Dendritic cell treated with granulocyte-macrophage colony-stimulating factor and Interleukin-4, amounts not matched to agents 40 ng/mL and 50 ng/mL, for 4 days (primary cell): ENCODE measurements around the gene IL15RA.
"Not testable (repeated sequence)": the region's sequence is repeated elsewhere in the genome, so short reads cannot be mapped to it uniquely, and the experiment has no call there.

ENCODE experiments used
- H3K27ac Mint-ChIP-seq: one replicate; pipeline ENCODE4 v1.8.0; 2022; ENCODE audit warnings: mild to moderate bottlenecking, mixed read lengths
- H3K27me3 Mint-ChIP-seq: one replicate; pipeline ENCODE4 v1.8.0; 2022; ENCODE audit warnings: mild to moderate bottlenecking, mixed read lengths
- H3K36me3 Mint-ChIP-seq: one replicate; pipeline ENCODE4 v1.8.0; 2022; ENCODE audit warnings: low read depth, mixed read lengths
- H3K4me1 Mint-ChIP-seq: one replicate; pipeline ENCODE4 v1.8.0; 2022; ENCODE audit warnings: low read depth, mixed read lengths
- H3K4me3 Mint-ChIP-seq: one replicate; pipeline ENCODE4 v1.8.0; 2022; ENCODE audit warnings: mild to moderate bottlenecking, moderate library complexity, mixed read lengths
- H3K9me3 Mint-ChIP-seq: one replicate; pipeline ENCODE4 v1.8.0; 2022; ENCODE audit warnings: mixed read lengths
- intact Hi-C: fragments of 100-400 bp; cut with micrococcal nuclease; formaldehyde crosslinking; loops from one replicate; pipeline ENCODE4 v1.15.0; 2022

Gene IL15RA

DNA sequence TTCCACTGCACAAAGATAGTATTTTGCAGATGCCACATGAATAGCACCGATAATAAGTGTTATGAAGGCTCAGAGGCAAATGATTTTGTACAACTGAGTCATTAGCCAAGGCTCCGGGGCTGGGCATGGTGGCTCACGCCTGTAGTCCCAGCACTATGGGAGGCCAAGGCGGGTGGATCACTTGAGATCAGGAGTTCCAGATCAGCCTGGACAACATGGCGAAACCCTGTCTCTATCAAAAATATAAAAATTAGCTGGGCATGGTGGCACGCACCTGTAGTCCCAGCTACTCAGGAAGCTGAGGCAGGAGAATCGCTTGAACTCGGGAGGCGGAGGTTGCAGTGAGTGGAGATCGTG, 30.9 kb downstream of the IL15RA start:
- not testable (repeated sequence) for H3K4me3 Mint-ChIP-seq, H3K9me3 Mint-ChIP-seq, H3K36me3 Mint-ChIP-seq, H3K27me3 Mint-ChIP-seq
- intact Hi-C loops = loop anchor here (5.0 kb wide), 1 partner anchor 141 kb away; the partner anchor contains the start of gene RBM17
- peak overlapping the region; percentile 65 for H3K27ac Mint-ChIP-seq
- H3K4me1 Mint-ChIP-seq = peaks cover 74% of the 10 kb centered on the region

DNA sequence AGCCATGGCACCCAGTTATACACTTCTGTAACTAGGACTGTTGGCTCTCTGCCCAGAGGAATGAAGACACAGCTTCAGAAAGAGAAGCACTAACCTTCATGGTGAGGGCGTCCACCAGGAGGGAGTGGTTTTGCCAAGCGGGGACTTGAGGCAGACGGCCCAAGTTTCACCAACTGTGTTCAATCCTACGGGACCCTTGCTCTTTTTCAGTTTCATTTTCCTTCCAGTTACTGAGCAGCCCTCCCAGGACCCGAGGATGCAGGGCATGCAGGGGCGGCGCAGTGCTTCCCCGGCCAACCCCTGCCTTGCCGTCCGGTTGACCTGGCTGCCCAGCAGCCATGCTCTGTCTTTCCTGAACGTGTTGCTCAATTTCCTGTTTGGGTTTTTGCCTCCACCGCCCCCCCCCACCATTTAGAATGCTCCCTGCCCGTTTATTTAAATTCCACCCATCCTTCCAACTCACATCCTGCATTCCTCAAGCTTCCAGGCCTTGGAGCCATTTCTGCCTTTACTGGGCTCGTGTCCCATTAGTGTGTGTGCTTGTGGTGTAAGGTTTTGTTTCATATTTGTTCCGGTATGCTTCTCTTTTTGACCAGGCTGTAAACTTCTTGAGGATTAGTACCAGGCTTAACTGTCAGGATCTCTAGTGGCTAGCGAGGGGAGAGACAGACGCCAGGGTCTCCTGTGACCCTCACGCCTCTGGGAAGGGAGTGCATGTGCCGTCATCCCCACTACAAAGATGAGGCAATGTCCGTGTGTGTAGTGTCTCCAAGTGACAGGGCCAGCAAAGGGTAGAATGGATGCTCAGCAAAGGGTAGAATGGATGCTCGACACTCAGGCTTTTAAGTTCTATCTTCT, 31.6 kb downstream of the IL15RA start:
- peaks cover 74% of the 10 kb centered on the region for H3K4me1 Mint-ChIP-seq
- peak overlapping the region; percentile 65 for H3K27ac Mint-ChIP-seq
- H3K4me3 Mint-ChIP-seq = peak overlapping the region; percentile 64
- H3K9me3 Mint-ChIP-seq = no peaks in the 10 kb centered on the region
- intact Hi-C loops = loop anchor here (5.0 kb wide), 1 partner anchor 142 kb away; the partner anchor contains the start of gene RBM17
- H3K36me3 Mint-ChIP-seq = no peaks in the 10 kb centered on the region
- H3K27me3 Mint-ChIP-seq = no peaks in the 10 kb centered on the region

DNA sequence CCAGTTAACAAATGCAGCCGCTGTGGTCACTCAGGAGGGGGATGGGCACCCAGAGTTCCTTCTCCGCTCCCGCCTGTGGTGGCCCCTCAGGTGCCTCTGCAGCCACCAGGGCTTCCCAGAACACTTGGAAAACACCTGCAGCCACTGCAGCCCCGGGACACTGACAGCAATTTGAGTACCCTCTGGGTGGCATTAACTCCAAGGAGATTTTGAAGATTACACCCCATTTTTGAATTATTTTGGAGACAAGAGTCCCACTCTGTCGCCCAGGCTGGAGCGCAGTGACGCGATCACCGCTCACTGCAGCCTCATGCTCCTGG, 32.2 kb downstream of the IL15RA start:
- intact Hi-C loops = loop anchor here (5.0 kb wide), 1 partner anchor 142 kb away; the partner anchor contains the start of gene RBM17
- Mint-ChIP-seq H3K27ac (peak overlapping the region; percentile 65), H3K4me3 (peak overlapping the region; percentile 64), H3K4me1 (peaks cover 73% of the 10 kb centered on the region), H3K9me3 (no peaks in the 10 kb centered on the region), H3K27me3 (no peaks in the 10 kb centered on the region), H3K36me3 (no peaks in the 10 kb centered on the region)

DNA sequence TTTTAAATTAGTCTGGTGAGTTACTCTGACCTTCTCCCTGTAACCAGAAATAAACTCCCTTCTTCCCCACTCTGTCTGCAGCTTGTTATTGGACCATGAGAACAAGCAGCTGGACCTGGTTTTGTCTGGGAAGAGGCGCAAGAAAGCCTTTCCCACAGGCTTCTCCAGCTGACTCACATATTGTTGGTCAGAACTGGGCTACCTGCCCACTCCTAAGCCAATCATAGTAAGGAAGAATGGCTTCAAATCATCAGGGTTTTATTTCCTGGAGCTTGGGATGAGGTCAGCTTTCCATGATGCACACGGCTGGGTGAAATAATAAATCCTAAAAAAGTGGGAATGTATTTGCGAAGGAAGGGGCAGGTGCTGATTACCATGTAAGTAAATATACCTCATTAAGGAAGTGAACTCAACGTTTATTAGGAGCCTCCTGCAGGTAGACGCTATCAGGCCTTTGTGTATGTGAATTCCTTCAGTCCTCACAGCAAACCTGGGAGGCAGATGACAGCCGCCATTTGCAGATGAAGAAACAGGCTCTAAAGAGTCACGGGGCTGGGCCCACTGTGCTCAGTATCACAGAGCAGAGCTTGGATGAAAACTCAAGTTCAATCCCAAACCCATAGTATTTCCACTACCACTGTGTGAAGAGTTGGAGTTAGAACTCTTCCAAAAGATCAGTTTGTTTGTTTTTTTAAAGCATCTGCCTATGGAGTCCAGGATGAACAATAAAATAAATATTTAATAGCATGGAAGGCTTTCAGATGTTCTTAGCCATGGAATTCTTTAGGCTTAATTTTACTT, 32.8 kb downstream of the IL15RA start:
- H3K4me3 Mint-ChIP-seq = no peak overlapping the region
- no peak overlapping the region for H3K27ac Mint-ChIP-seq
- no peaks in the 10 kb centered on the region for H3K36me3 Mint-ChIP-seq
- intact Hi-C loops = loop anchor here (5.0 kb wide), 1 partner anchor 143 kb away; the partner anchor contains the start of gene RBM17
- no peaks in the 10 kb centered on the region for H3K9me3 Mint-ChIP-seq
- no peaks in the 10 kb centered on the region for H3K27me3 Mint-ChIP-seq
- H3K4me1 Mint-ChIP-seq = peaks cover 71% of the 10 kb centered on the region

DNA sequence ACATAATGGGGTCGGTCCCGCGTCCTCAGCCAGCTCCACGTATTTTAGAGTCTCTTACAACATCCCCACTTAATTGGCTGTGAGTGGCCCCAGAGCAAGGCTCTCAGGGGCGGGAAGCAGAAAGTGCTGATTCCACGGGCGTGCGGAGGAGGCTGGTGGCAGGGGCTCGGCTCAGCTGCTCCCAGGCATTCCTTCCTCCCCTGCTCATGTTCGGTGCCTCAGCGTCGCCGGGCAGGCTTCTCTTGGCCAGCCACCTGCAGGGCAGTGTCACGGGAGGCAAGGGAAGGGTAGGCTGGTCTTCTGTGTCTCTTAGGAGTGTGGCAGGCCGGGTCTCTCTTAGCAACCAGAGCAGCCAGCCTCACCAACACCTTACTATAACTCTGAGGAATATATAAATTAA, 33.8 kb downstream of the IL15RA start:
- Mint-ChIP-seq H3K4me1 (peaks cover 63% of the 10 kb centered on the region), H3K4me3 (no peak overlapping the region), H3K27me3 (no peaks in the 10 kb centered on the region), H3K27ac (peak overlapping the region; percentile 86), H3K9me3 (no peaks in the 10 kb centered on the region), H3K36me3 (peaks cover 4% of the 10 kb centered on the region)
- intact Hi-C loops = no loop called here

DNA sequence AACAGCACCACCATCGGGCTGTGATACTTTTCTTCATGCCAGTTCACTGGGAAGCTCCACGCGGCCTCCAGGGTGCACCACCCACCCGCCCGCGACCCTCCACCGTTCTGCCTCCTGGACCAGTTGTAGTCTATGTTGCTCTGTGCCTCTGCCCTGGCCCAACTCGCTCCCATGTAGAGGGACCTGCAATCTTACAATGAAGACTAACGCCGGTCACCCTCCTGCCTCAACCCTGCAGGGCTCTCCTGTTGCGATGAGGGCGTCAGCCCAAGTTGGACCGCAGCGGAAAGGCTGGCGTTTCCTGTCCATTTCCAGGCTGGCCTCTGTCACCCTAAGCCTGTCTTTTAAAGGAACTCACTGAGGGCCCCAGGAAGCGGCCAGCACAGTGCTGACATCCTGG, 34.9 kb downstream of the IL15RA start:
- peak overlapping the region; percentile 86 for H3K27ac Mint-ChIP-seq
- H3K4me1 Mint-ChIP-seq = peaks cover 63% of the 10 kb centered on the region
- no peaks in the 10 kb centered on the region for H3K9me3 Mint-ChIP-seq
- peaks cover 15% of the 10 kb centered on the region for H3K36me3 Mint-ChIP-seq
- peak overlapping the region; percentile 33 for H3K4me3 Mint-ChIP-seq
- intact Hi-C loops = no loop called here
- H3K27me3 Mint-ChIP-seq = no peaks in the 10 kb centered on the region

DNA sequence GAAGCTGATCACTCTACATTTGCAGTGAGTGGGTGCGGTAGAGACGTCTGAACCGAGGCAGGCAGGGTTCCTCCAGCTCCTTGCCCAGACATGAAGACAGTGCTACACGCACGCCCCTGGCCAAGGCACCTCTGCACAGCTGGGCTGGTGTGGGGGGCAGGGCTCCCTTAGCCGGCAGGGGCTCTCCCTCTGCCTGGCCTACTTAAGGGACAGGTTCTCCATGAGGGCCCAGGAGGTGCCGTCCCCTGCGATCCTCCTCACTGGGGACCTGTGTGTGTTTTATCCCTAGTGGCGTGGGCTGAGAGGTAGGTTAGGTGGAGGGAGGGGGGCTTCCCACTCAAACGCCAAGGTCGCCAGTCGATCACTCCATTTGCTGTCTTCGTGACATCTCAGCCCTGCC, 35.3 kb downstream of the IL15RA start:
- Mint-ChIP-seq H3K27ac (peak overlapping the region; percentile 86), H3K9me3 (no peaks in the 10 kb centered on the region), H3K36me3 (peaks cover 20% of the 10 kb centered on the region), H3K4me1 (peaks cover 62% of the 10 kb centered on the region), H3K27me3 (no peaks in the 10 kb centered on the region), H3K4me3 (no peak overlapping the region)
- intact Hi-C loops = no loop called here

DNA sequence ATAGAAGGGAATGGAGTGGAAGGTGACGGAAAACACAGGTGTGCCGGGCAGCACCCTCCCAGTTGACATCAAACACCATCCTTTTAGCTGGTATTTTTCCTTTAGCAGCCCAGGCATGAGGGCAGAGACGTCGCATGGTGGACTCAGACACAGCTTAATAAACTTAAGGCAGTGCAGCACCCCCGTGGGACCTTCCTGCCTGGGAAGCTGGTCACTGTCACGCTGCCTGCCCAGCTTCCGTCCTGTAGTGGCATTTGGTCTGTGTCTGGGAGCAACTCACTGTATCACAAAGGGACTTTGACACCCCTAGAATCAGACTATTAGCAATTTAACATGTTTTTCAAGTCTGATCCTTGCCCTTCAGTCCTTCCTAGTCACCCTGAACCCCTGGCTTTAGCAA, 35.8 kb downstream of the IL15RA start:
- H3K4me1 Mint-ChIP-seq = peaks cover 58% of the 10 kb centered on the region
- H3K27me3 Mint-ChIP-seq = no peaks in the 10 kb centered on the region
- H3K36me3 Mint-ChIP-seq = peaks cover 24% of the 10 kb centered on the region
- no peak overlapping the region for H3K4me3 Mint-ChIP-seq
- peak overlapping the region; percentile 86 for H3K27ac Mint-ChIP-seq
- no peaks in the 10 kb centered on the region for H3K9me3 Mint-ChIP-seq
- intact Hi-C loops = no loop called here

DNA sequence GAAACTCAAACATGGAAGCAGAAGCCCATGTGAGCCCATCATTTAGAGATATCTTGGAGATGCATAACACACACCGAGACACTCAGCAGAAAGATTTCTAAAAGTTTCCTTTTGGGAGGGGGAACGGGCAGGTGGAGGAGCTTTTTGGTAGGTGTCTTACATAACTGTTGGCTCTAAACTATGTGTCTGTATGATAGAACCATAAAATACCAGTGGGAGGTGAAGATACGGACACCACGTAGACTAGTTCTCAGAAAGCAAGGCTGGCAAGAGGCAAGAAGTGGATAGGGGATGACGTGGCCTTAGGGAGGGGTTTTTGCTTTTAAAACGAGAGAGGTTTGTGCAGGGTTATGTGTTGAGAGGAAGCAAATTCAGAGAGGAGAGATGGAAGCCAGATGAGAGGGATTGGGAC, 36.5 kb downstream of the IL15RA start:
- intact Hi-C loops = no loop called here

DNA sequence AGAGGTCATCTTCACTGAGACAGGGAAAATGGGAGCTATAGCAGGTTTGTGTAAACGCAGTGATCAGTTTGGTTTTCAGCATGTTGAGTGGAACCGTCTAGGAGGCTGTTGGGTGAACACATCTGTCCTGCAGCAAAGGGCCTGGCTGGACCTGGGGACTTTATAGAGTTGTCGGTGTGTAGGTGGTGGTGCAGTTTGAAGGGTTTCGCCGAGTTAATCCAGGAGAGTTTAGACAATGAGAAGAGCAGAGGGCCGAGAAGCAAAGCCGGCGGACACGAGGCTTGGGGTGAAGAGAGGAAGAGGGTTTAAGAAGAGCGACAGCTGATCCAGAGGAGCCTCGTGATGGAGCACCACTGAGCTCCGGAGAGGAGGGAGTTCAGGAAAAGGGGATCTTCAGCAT, 39.1 kb downstream of the IL15RA start:
- Mint-ChIP-seq H3K4me3 (no peak overlapping the region), H3K27ac (no peak overlapping the region), H3K4me1 (peaks cover 25% of the 10 kb centered on the region), H3K9me3 (no peaks in the 10 kb centered on the region), H3K36me3 (peaks cover 50% of the 10 kb centered on the region), H3K27me3 (no peaks in the 10 kb centered on the region)
- intact Hi-C loops = no loop called here

More for the DNA sequence above, 36.5 kb downstream of the IL15RA start:
- Mint-ChIP-seq H3K9me3 (no peaks in the 10 kb centered on the region), H3K27ac (peak overlapping the region; percentile 86), H3K4me1 (peaks cover 50% of the 10 kb centered on the region), H3K4me3 (no peak overlapping the region), H3K27me3 (no peaks in the 10 kb centered on the region), H3K36me3 (peaks cover 31% of the 10 kb centered on the region)

DNA sequence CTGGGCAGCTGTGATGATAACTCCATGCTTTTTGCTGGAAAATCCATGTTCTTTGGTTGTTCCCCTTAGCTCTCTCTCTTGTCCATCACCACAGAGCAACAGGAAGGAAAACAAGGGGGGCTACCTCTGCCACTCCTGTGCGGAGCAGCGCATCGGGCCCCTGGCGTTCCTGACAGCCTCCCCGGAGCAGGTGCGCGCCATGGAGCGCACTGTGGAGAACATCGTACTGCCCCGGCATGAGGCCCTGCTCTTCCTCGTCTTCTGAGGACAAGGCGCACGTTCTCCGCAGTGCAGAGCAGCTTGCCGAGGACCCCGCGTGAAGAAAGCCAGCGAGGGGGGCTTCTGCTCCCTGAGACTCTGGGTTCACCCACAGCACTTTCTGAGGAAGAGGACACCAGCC, 40.3 kb downstream of the IL15RA start:
- intact Hi-C loops = no loop called here
- H3K4me3 Mint-ChIP-seq = no peak overlapping the region
- H3K9me3 Mint-ChIP-seq = no peaks in the 10 kb centered on the region
- peaks cover 16% of the 10 kb centered on the region for H3K4me1 Mint-ChIP-seq
- H3K36me3 Mint-ChIP-seq = peaks cover 61% of the 10 kb centered on the region
- no peak overlapping the region for H3K27ac Mint-ChIP-seq
- no peaks in the 10 kb centered on the region for H3K27me3 Mint-ChIP-seq

DNA sequence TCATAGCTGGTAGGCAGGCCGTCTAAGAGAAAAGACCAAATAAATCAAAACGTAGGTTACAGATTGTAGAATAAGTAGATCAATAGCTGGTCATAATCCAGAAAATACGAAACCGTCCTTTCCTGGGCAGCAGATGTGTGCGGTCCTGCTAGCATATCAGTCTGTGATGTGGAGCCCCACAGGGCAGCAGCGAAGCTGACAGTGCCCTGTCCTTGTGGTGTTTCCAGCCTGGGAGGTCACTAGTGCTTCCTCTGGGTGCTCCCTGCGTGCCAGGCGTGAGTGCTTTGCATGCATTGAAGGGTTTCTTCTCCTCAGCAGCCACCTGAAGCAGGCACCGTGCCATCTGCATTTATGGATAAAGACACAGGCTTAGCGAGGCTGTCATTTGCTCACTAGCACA, 41.7 kb downstream of the IL15RA start:
- intact Hi-C loops = no loop called here
- no peak overlapping the region for H3K4me3 Mint-ChIP-seq
- H3K27ac Mint-ChIP-seq = no peak overlapping the region
- H3K9me3 Mint-ChIP-seq = no peaks in the 10 kb centered on the region
- H3K36me3 Mint-ChIP-seq = peaks cover 75% of the 10 kb centered on the region
- H3K4me1 Mint-ChIP-seq = peaks cover 3% of the 10 kb centered on the region
- no peaks in the 10 kb centered on the region for H3K27me3 Mint-ChIP-seq

DNA sequence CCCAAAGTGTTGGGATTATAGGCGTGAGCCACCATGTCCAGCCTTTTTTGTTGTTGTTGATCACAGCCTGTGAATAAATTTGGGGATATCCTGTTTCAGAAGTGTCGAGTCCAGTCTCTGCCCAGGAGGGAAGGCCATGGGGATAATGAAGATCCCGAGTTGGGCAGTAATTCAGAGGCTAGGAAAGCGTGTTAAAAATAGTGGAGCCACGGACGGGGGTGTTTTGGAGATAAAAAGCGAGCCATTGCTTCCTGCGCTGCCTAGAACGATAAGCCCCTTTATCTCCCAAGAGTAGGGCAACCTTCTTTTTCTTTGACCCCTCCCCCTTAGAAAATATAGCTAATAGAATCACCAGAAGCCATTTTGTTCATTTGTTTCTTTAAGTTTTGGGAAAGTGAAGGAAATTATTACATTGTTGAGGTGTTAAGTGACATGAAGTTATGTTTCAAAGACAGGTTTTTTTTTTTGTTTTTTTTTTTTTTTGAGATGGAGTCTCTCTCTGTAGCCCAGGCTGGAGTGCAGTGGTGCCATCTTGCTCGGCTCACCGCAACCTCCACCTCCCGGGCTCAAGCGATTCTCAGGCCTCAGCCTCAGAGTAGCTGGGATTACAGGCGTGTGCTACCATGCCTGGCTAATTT, 43.3 kb downstream of the IL15RA start:
- Mint-ChIP-seq H3K4me1 (no peaks in the 10 kb centered on the region), H3K36me3 (peaks cover 91% of the 10 kb centered on the region)
- intact Hi-C loops = no loop called here

DNA sequence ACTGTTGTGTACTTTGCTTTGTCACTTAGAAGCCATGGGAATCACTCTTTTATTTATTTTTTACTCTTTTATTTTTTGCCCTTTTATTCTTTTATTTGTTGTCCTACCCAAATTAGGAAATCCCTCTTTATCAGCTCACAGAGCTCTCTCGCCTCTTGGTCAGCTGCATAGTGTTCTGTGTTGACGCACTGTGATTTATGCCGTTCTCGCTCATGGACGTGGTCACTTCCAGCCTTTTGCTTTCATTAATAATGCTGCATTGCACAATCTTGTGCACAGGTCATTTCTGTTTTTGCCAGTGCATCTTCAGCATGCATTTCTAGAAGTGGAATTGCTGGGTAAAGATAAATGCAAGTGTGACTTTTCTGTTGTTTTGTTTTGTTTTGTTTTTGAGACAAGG, 45.0 kb downstream of the IL15RA start:
- intact Hi-C loops = no loop called here
- Mint-ChIP-seq H3K4me3 (no peak overlapping the region), H3K27me3 (no peaks in the 10 kb centered on the region), H3K36me3 (peaks cover 92% of the 10 kb centered on the region), H3K4me1 (no peaks in the 10 kb centered on the region), H3K27ac (no peak overlapping the region), H3K9me3 (no peaks in the 10 kb centered on the region)

More for the DNA sequence above, 43.3 kb downstream of the IL15RA start:
- H3K27me3 Mint-ChIP-seq = no peaks in the 10 kb centered on the region
- H3K9me3 Mint-ChIP-seq = no peaks in the 10 kb centered on the region
- H3K27ac Mint-ChIP-seq = no peak overlapping the region
- H3K4me3 Mint-ChIP-seq = no peak overlapping the region
